ENCODE measurements around the gene AGFG1.

AGFG1 gene

DNA sequence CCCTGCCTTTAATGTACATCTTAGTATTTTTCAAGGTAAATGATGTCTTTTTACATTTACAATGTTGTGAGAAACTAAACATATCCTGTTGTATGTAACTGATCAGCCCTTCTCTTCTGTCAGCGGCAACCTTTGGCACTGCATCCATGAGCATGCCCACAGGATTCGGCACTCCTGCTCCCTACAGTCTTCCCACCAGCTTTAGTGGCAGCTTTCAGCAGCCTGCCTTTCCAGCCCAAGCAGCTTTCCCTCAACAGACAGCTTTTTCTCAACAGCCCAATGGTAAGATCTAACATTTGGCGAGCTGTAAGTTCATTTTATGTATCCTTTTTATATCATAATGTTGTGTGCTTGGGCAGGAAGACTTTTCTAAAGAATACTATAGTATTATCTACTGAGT lies 79.9 kb downstream of the AGFG1 start:
- H3K36me3 ChIP-seq (ENCODE audit: control insufficient read depth in 1 of 2, insufficient read depth in 2 of 2, low read length in 2 of 2) = peaks cover 31 to 34% of the 10 kb centered on the region in 2 donors
- no peaks in the 10 kb centered on the region for H3K4me1 ChIP-seq (ENCODE audit: control insufficient read depth in 1 of 2, insufficient read depth in 2 of 2, low read length in 2 of 2)
- no peak overlapping the region for H3K27ac ChIP-seq (ENCODE audit: low read length)
- no peaks in the 10 kb centered on the region for H3K9me3 ChIP-seq (ENCODE audit: control insufficient read depth in 1 of 2, low read length in 2 of 2)
- H3K4me3 ChIP-seq (ENCODE audit: low read depth in 1 of 2, low read length in 2 of 2) = no peak overlapping the region
- H3K27me3 ChIP-seq (ENCODE audit: low read depth, low read length) = no peaks in the 10 kb centered on the region

GRCh38 chr2:227562581-227562980 lies 90.6 kb downstream of the AGFG1 start:
- Histone ChIP-seq H3K27ac (ENCODE audit: low read length) (no peak overlapping the region), H3K4me3 (ENCODE audit: low read depth in 1 of 2, low read length in 2 of 2) (no peak overlapping the region), H3K9me3 (ENCODE audit: control insufficient read depth in 1 of 2, low read length in 2 of 2) (no peaks in the 10 kb centered on the region), H3K36me3 (ENCODE audit: control insufficient read depth in 1 of 2, insufficient read depth in 2 of 2, low read length in 2 of 2) (peaks cover 0 to 3% of the 10 kb centered on the region in 2 donors), H3K4me1 (ENCODE audit: control insufficient read depth in 1 of 2, insufficient read depth in 2 of 2, low read length in 2 of 2) (no peaks in the 10 kb centered on the region), H3K27me3 (ENCODE audit: low read depth, low read length) (no peaks in the 10 kb centered on the region)

- H3K36me3 ChIP-seq (ENCODE audit: control insufficient read depth in 1 of 2, insufficient read depth in 2 of 2, low read length in 2 of 2) = peaks cover 0 to 3% of the 10 kb centered on the region in 2 donors
- no peaks in the 10 kb centered on the region for H3K27me3 ChIP-seq (ENCODE audit: low read depth, low read length)
- no peak overlapping the region for H3K4me3 ChIP-seq (ENCODE audit: low read depth in 1 of 2, low read length in 2 of 2)
- no peaks in the 10 kb centered on the region for H3K4me1 ChIP-seq (ENCODE audit: control insufficient read depth in 1 of 2, insufficient read depth in 2 of 2, low read length in 2 of 2)
- no peak overlapping the region for H3K27ac ChIP-seq (ENCODE audit: low read length)
- H3K9me3 ChIP-seq (ENCODE audit: control insufficient read depth in 1 of 2, low read length in 2 of 2) = no peaks in the 10 kb centered on the region
These were observed 93.1 kb downstream of the AGFG1 start for GRCh38 chr2:227565080-227565479.

GRCh38 chr2:227566012-227566411 lies 94.1 kb downstream of the AGFG1 start:
- no peak overlapping the region for H3K27ac ChIP-seq (ENCODE audit: low read length)
- no peak overlapping the region for H3K4me3 ChIP-seq (ENCODE audit: low read depth in 1 of 2, low read length in 2 of 2)
- H3K4me1 ChIP-seq (ENCODE audit: control insufficient read depth in 1 of 2, insufficient read depth in 2 of 2, low read length in 2 of 2) = no peaks in the 10 kb centered on the region
- H3K9me3 ChIP-seq (ENCODE audit: control insufficient read depth in 1 of 2, low read length in 2 of 2) = no peaks in the 10 kb centered on the region
- H3K36me3 ChIP-seq (ENCODE audit: control insufficient read depth in 1 of 2, insufficient read depth in 2 of 2, low read length in 2 of 2) = peaks cover 0 to 3% of the 10 kb centered on the region in 2 donors
- H3K27me3 ChIP-seq (ENCODE audit: low read depth, low read length) = no peaks in the 10 kb centered on the region

DNA sequence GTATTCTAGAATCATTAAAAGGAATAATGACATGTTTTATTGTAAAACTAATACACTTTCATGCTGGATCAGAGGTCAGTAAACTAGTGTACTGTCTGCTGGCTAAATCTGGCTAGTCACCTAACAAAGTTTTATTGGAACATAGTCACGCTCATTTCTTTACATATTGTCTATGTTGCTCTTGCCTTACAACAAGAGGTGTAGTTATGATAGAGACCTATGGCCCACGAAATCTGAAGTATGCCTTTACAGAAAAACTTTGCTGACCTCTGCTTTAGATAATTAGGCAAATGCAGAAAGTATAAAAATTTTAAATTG lies 96.9 kb downstream of the AGFG1 start:
- Histone ChIP-seq H3K27ac (ENCODE audit: low read length) (no peak overlapping the region), H3K9me3 (ENCODE audit: control insufficient read depth in 1 of 2, low read length in 2 of 2) (no peaks in the 10 kb centered on the region), H3K4me3 (ENCODE audit: low read depth in 1 of 2, low read length in 2 of 2) (no peak overlapping the region), H3K36me3 (ENCODE audit: control insufficient read depth in 1 of 2, insufficient read depth in 2 of 2, low read length in 2 of 2) (no peaks in the 10 kb centered on the region), H3K4me1 (ENCODE audit: control insufficient read depth in 1 of 2, insufficient read depth in 2 of 2, low read length in 2 of 2) (no peaks in the 10 kb centered on the region), H3K27me3 (ENCODE audit: low read depth, low read length) (no peaks in the 10 kb centered on the region)

- Histone ChIP-seq H3K36me3 (ENCODE audit: control insufficient read depth in 1 of 2, insufficient read depth in 2 of 2, low read length in 2 of 2) (no peaks in the 10 kb centered on the region), H3K4me1 (ENCODE audit: control insufficient read depth in 1 of 2, insufficient read depth in 2 of 2, low read length in 2 of 2) (no peaks in the 10 kb centered on the region), H3K27me3 (ENCODE audit: low read depth, low read length) (no peaks in the 10 kb centered on the region), H3K9me3 (ENCODE audit: control insufficient read depth in 1 of 2, low read length in 2 of 2) (no peaks in the 10 kb centered on the region), H3K27ac (ENCODE audit: low read length) (no peak overlapping the region), H3K4me3 (ENCODE audit: low read depth in 1 of 2, low read length in 2 of 2) (no peak overlapping the region)
These were observed 98.7 kb downstream of the AGFG1 start for GRCh38 chr2:227570615-227571014.

DNA sequence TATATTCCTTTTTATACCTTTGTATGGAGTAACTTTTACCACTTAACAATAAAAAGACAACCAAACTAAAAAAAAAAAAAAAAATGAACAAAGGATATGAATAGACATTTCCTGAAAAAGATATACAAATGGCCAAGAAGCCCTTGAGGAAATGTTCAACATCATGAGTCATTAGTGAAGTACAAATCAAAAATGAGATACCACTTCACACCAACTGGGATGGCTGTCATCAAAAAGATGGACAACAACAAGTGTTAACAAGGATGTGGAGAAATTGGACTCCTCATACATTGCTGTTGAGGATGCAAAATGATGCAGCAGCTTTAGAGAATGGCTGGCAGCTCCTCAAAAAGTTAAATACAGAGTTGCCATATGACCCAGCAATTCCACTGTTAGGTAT lies 104.2 kb downstream of the AGFG1 start:
- Histone ChIP-seq H3K36me3 (ENCODE audit: control insufficient read depth in 1 of 2, insufficient read depth in 2 of 2, low read length in 2 of 2) (no peaks in the 10 kb centered on the region), H3K27me3 (ENCODE audit: low read depth, low read length) (no peaks in the 10 kb centered on the region), H3K9me3 (ENCODE audit: control insufficient read depth in 1 of 2, low read length in 2 of 2) (no peaks in the 10 kb centered on the region), H3K4me3 (ENCODE audit: low read depth in 1 of 2, low read length in 2 of 2) (no peak overlapping the region), H3K4me1 (ENCODE audit: control insufficient read depth in 1 of 2, insufficient read depth in 2 of 2, low read length in 2 of 2) (no peaks in the 10 kb centered on the region), H3K27ac (ENCODE audit: low read length) (no peak overlapping the region)

DNA sequence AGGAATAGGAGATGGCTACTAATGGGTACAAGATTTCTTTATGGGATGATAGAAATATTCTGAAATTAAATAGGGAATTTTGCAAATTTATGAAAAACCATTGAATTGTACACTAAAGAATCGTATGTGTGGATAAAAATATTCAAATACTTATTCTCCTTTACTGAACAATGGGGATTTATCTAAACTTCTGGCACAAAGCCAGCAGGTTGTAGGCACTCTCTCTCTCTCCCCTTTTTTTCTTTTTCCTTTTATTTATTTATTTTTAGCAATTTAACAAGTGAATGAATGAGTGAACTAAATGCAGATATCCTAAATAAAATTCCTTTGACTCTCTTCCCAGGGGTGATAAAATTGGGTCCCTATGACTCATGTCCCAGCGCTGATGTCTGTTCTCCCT lies 104.9 kb downstream of the AGFG1 start:
- Histone ChIP-seq H3K4me3 (ENCODE audit: low read depth in 1 of 2, low read length in 2 of 2) (no peak overlapping the region), H3K27ac (ENCODE audit: low read length) (no peak overlapping the region), H3K27me3 (ENCODE audit: low read depth, low read length) (no peaks in the 10 kb centered on the region), H3K36me3 (ENCODE audit: control insufficient read depth in 1 of 2, insufficient read depth in 2 of 2, low read length in 2 of 2) (no peaks in the 10 kb centered on the region), H3K4me1 (ENCODE audit: control insufficient read depth in 1 of 2, insufficient read depth in 2 of 2, low read length in 2 of 2) (no peaks in the 10 kb centered on the region), H3K9me3 (ENCODE audit: control insufficient read depth in 1 of 2, low read length in 2 of 2) (no peaks in the 10 kb centered on the region)

DNA sequence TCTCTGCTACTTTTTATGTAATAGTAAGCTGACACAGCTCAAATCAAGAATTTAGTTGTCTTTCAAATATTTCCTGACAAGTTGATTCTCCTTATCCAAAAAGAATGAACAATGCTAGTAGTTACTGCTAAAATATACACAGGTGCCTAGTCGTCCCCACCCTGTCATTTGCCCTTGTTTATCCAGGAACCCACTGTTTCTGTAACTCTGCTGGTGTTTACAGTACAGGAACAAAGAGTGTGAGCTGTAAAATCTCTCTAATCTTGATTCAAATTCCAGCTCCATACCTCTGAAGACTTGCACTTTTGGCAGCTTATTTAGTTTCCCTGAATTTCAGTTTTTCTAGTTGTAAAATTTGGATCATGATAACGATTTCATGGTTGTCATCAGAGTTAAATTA lies 105.6 kb downstream of the AGFG1 start:
- Histone ChIP-seq H3K9me3 (ENCODE audit: control insufficient read depth in 1 of 2, low read length in 2 of 2) (peaks cover 2 to 6% of the 10 kb centered on the region in 2 donors), H3K36me3 (ENCODE audit: control insufficient read depth in 1 of 2, insufficient read depth in 2 of 2, low read length in 2 of 2) (no peaks in the 10 kb centered on the region), H3K4me3 (ENCODE audit: low read depth in 1 of 2, low read length in 2 of 2) (no peak overlapping the region), H3K27ac (ENCODE audit: low read length) (no peak overlapping the region), H3K27me3 (ENCODE audit: low read depth, low read length) (no peaks in the 10 kb centered on the region), H3K4me1 (ENCODE audit: control insufficient read depth in 1 of 2, insufficient read depth in 2 of 2, low read length in 2 of 2) (no peaks in the 10 kb centered on the region)

DNA sequence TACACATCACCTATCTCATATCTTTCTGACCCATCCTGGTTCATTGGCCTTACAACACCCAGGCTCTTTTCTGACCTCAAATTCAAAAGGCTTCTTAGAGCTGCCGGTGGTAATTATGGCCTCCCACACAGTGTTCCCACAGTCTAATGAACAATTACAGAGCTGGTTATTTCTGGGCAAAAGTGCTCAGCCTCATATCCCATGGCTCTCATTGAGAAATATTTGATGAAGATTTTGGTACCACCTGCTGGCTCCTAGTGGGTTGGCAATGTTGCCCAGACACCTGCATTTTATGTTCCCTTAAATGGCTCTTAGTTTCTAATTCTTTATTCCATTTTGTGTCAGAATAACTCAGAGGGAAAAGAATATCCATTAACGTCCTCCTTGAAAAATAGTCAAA lies 106.7 kb downstream of the AGFG1 start:
- Histone ChIP-seq H3K36me3 (ENCODE audit: control insufficient read depth in 1 of 2, insufficient read depth in 2 of 2, low read length in 2 of 2) (no peaks in the 10 kb centered on the region), H3K27ac (ENCODE audit: low read length) (no peak overlapping the region), H3K9me3 (ENCODE audit: control insufficient read depth in 1 of 2, low read length in 2 of 2) (peaks cover 6 to 15% of the 10 kb centered on the region in 2 donors), H3K4me3 (ENCODE audit: low read depth in 1 of 2, low read length in 2 of 2) (no peak overlapping the region), H3K27me3 (ENCODE audit: low read depth, low read length) (no peaks in the 10 kb centered on the region), H3K4me1 (ENCODE audit: control insufficient read depth in 1 of 2, insufficient read depth in 2 of 2, low read length in 2 of 2) (no peaks in the 10 kb centered on the region)

- H3K36me3 ChIP-seq (ENCODE audit: control insufficient read depth in 1 of 2, insufficient read depth in 2 of 2, low read length in 2 of 2) = no peaks in the 10 kb centered on the region
- H3K4me1 ChIP-seq (ENCODE audit: control insufficient read depth in 1 of 2, insufficient read depth in 2 of 2, low read length in 2 of 2) = no peaks in the 10 kb centered on the region
- peaks cover 6 to 15% of the 10 kb centered on the region in 2 donors for H3K9me3 ChIP-seq (ENCODE audit: control insufficient read depth in 1 of 2, low read length in 2 of 2)
- no peak overlapping the region for H3K4me3 ChIP-seq (ENCODE audit: low read depth in 1 of 2, low read length in 2 of 2)
- H3K27ac ChIP-seq (ENCODE audit: low read length) = no peak overlapping the region
- no peaks in the 10 kb centered on the region for H3K27me3 ChIP-seq (ENCODE audit: low read depth, low read length)
These were observed 107.8 kb downstream of the AGFG1 start for GRCh38 chr2:227579791-227580190.

GRCh38 chr2:227582369-227582768 lies 110.4 kb downstream of the AGFG1 start:
- Histone ChIP-seq H3K27ac (ENCODE audit: low read length) (no peak overlapping the region), H3K4me1 (ENCODE audit: control insufficient read depth in 1 of 2, insufficient read depth in 2 of 2, low read length in 2 of 2) (no peaks in the 10 kb centered on the region), H3K4me3 (ENCODE audit: low read depth in 1 of 2, low read length in 2 of 2) (no peak overlapping the region), H3K9me3 (ENCODE audit: control insufficient read depth in 1 of 2, low read length in 2 of 2) (peaks cover 6 to 15% of the 10 kb centered on the region in 2 donors), H3K27me3 (ENCODE audit: low read depth, low read length) (no peaks in the 10 kb centered on the region), H3K36me3 (ENCODE audit: control insufficient read depth in 1 of 2, insufficient read depth in 2 of 2, low read length in 2 of 2) (no peaks in the 10 kb centered on the region)
